RWPE1 (cell line): ENCODE measurements around the gene TRAK2.
A peak's percentile ranks its signal among the peaks of the same experiment; 100 is the strongest.

Experiments used
- CTCF ChIA-PET: fragments of 350-600 bp; sonication (Branson Sonifier 250); formaldehyde crosslinking; extraction: SDS; loops from one replicate; lab custom pipeline; 2021; lab: Yijun Ruan, JAX
- POLR2A ChIA-PET: fragments of 400-600 bp; formaldehyde crosslinking; extraction: SDS; loops from one replicate; lab custom pipeline; 2020; ENCODE audit warnings: antibody characterized with exemption; ENCODE audit not compliant: low non-redundant PET; lab: Yijun Ruan, JAX
- DNase-seq: peaks from one replicate; pipeline ENCODE4 v3.0.0; 2012; ENCODE audit warnings: low spot score
- H3K27ac ChIP-seq: fragments of 450-650 bp; 2 replicates; pipeline ENCODE4 v1.5.1; 2017
- TF ChIP-seq, protein P1 (sequence below): fragments of 450-650 bp; conservative IDR thresholded peaks from 2 replicates; pipeline ENCODE4 v1.5.1; 2017; ENCODE audit warnings: low read depth, mild to moderate bottlenecking

The TRAK2 gene

DNA sequence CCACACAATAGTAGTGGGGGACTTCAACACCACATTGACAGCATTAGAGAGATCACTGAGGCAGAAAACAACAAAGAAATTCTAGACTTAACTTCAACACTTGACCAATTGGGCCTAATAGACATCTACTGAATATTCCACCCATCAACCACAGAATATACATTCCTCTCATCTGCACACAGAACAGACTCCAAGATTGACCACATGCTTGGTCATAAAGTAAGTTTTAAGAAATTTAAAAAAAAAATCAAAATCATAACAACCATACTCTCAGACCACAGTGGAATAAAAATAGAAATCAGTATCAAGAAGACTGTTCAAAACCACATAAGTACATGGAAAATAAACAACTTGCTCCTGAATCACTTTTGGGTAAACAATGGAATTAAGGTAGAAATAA lies 85.1 kb downstream of the TRAK2 start:
- ChIA-PET CTCF (interaction anchor here (0.6 kb wide), 1 partner anchor 1658 kb away, joined by 5 read pairs; no protein-coding TSS in a partner anchor), POLR2A (no interaction called here)
- no peak for DNase-seq
- TF ChIP-seq, protein P1, sequence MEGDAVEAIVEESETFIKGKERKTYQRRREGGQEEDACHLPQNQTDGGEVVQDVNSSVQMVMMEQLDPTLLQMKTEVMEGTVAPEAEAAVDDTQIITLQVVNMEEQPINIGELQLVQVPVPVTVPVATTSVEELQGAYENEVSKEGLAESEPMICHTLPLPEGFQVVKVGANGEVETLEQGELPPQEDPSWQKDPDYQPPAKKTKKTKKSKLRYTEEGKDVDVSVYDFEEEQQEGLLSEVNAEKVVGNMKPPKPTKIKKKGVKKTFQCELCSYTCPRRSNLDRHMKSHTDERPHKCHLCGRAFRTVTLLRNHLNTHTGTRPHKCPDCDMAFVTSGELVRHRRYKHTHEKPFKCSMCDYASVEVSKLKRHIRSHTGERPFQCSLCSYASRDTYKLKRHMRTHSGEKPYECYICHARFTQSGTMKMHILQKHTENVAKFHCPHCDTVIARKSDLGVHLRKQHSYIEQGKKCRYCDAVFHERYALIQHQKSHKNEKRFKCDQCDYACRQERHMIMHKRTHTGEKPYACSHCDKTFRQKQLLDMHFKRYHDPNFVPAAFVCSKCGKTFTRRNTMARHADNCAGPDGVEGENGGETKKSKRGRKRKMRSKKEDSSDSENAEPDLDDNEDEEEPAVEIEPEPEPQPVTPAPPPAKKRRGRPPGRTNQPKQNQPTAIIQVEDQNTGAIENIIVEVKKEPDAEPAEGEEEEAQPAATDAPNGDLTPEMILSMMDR, result no peak
- H3K27ac ChIP-seq, result no peak overlapping the region

DNA sequence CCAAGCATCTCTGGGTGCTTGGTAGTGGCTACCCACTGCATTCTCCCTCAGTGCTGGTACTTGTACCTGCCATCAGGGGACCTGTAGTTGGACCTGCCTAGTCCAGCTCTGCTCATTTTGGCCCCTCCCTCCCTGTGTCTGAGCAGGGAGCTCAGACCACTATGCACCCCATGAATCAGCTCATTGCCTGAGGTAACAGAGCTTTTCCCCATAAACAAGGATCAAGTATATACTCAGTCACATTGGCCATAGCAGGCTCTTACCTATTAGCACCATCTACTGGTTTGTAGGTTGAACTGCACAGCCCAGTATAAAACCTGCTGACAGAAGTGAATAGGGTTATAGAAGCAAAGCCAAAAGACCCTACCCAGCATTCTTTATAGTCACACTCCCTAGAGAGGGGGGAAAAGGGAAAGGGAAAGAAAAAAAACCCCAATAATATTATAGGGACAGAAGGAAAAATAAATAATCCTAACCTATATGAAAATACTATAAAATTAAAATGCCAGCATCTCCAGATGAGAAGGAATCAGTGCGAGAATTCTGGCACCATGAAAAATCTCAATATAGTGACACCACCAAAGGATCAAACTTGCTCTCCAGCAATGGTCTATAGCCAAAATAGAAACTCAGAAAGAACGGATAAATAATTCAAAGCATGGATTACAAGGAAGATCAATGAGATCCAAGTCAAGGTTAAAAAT lies 87.2 kb downstream of the TRAK2 start:
- TF ChIP-seq, protein P1, result peak; percentile 83
- POLR2A ChIA-PET, result no interaction called here
- DNase-seq, result peak; percentile 13
- H3K27ac ChIP-seq, result no peak overlapping the region
- CTCF ChIA-PET, result interaction anchor here (0.5 to 0.9 kb wide), 9 partner anchors 13 to 353 kb away, joined by 3 to 5 read pairs (median 3); no protein-coding TSS in a partner anchor

DNA sequence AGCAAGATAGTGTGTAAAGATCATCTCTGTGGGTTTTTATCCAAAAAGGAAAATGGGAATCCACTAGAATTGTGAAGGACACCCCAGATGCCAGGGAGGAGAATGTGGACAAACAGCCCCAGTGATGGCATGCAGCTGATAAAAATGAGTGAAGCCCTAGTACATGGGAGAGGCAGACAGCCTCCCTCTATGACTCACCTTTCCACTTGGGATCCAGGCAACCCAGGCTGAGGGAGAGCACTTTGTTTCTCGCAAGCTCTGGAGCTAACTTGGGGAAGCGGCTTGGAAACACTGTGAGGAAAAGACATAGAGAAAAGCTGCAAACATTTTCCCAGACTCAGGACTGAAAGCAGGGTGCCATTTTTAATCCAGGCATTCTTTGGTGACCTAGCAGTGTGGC lies 88.9 kb downstream of the TRAK2 start:
- TF ChIP-seq, protein P1, result no peak
- ChIA-PET POLR2A (no interaction called here), CTCF (no interaction called here)
- no peak for DNase-seq
- no peak overlapping the region for H3K27ac ChIP-seq

DNA sequence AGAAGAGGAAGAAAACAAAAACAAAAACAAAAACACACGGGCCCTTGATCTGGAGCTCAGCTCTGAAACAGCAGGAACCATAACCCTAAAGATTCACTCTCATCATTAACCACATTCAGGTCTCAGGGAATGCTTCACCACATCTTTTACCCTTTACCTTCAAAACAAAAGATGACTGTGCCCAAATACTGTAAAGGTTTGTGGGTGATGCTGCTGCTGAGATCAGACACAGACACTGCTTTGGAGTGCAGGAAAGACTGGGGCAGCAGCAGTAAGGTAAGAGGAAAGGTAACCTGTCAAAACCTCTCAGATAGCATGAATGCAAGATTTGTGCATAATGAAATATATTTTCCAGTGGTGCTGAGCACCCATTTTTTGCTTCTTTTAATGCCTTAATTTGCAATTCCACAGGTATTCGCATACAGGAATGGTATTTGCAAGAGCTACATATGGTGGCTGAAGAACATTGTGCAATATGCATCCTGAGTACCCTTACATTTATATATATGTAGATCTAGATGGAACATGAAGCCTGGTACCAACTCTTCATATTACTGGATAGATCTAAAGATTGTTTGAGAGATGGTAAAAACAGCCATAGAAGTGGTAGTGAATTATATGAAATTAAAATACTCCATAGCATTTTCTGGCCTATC lies 90.1 kb downstream of the TRAK2 start:
- H3K27ac ChIP-seq, result no peak overlapping the region
- POLR2A ChIA-PET, result no interaction called here
- TF ChIP-seq, protein P1, result no peak
- no peak for DNase-seq
- CTCF ChIA-PET, result no interaction called here

DNA sequence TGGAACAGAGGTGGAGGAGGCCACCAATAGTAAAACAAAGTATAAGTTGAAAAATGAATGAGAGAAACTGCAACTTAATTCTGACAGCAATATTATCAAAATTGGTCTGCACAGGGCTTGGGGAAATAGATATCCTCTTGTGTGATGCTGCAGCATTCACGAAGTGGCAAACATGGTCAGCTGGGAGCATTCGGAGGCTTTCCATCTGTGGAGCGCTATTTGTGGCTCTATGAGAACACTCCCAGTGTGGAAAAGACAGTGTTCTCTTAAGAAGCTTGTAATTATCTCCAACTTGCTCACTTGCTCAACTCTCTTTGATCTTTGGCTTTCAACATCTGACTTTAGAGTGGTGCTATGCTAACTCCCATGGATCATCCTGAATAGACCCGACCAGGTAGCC lies 91.0 kb downstream of the TRAK2 start:
- ChIA-PET POLR2A (no interaction called here), CTCF (interaction anchor here (0.6 kb wide), 1 partner anchor 130 kb away, joined by 4 read pairs; no protein-coding TSS in a partner anchor)
- no peak overlapping the region for H3K27ac ChIP-seq
- no peak for DNase-seq
- TF ChIP-seq, protein P1, result no peak

DNA sequence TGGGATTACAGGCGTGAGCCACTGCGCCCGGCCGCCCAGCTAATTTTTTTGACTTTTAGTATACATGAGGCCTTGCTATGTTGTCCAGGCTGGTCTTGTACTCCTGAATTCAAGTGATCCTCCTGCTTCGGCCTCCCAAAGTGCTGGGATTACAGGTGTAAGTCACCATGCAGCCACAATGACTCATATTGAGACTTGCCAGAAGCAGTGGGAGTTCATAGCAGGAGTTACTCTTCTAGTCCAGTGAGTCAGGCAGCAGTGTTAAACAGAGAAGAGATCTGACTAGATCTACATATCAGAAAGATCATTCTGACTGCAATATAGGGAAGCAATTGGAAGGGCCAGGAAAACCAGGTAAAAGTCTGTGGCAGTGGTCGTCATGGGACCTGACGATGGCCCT lies 92.6 kb downstream of the TRAK2 start:
- CTCF ChIA-PET, result no interaction called here
- H3K27ac ChIP-seq, result peak overlapping the region; percentile 17; the same call in 1 of the 2 replicates
- DNase-seq, result peak; percentile 77
- TF ChIP-seq, protein P1, result no peak
- POLR2A ChIA-PET, result no interaction called here
